Dedifferentiated amniotic fluid mesenchymal stem cell (primary cell): Measurements from ENCODE around the gene CAPN9.

Source experiments
- DNase-seq: peaks from one replicate; pipeline ENCODE4 v3.0.0-alpha.2; 2016; ENCODE audit errors: extremely low spot score

CAPN9 gene

DNA sequence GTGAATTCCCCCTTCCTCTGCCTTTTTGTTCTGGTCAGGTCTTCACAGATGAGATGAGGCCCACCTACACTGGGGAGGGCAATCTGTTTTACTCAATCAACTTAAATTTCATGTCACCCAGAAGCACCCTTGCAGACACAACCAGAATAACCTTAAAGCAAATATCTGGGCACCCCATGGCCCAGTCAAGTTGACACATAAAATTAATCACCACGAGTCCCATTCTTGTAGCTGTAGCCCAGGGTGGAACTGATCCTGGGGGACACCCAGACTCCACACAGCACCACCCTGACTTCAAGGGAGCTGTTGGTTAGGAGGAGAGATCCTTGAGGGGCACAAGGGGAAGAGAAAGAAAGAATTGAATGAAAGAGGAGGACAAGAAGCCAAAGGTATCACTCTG lies 23.1 kb downstream of the CAPN9 start:
- DNase-seq, result no peak

DNA sequence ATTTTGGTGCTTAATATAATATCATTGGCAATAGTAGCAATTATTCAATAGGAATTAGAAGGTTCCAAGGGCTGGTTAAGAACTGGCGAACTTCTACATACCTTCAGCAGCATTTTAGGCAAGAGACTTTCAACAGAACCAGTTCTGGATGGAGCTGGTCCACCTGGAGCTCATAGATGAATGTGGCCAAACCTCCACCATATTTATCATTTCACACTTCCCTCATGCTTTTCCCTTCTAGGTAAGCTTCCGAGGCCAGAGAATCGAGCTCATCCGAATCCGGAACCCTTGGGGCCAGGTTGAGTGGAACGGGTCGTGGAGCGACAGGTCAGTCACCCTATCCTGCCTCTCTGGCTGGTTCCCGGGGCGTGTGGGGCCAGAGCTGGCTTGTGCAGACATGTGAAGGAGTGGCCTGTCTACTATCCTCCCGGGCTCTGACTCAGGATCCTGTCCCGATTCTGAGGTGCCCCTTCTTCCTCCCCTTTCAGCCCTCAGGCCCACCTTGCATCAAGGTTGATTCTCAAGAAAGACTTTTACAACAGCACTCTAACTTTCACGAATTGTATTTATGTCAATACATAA lies 24.7 kb downstream of the CAPN9 start:
- no peak for DNase-seq

DNA sequence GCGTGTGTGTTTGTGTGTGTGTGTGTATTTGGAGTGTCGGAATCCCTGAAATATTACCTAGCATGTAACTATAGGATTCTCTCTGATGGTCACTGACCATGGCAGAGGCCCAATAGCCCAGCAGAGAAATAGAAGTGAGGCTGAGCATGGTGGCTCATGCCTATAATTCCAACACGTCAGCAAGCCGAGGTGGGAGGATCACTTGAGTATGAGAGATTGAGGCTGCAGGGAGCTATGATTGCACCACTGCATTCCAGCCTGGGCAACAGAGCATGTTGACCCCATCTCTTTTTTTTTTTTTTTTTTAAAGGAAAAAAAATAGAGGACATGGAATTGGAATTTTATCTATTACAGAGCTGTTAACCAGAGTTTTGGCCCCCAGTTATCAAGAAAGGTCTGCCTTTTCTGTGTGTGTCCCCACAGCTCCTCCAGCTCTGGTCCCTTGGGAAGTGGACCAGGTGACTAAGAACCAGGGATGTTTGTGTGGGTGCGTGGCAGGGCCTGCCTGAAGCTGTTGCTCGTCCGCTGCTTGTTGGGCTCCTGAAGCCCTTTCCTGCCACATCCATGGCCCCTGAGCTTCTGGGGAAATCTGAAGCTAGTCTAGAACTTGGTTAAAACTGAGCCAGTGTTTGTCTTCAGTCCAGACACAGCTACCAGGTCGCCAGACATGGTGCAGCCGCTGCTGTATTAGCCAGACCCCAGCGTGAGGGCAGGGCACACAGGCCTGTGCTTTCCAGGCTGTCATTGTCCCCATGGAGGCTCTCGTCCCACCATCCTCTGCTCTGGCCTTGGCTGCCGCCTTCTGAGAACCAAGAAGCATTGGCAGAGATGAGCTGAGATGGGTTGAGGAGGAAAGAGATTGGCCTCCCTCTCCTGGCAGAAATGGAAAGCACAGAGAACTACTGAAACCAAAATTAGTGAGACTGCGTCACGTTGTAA lies 25.5 kb downstream of the CAPN9 start:
- peak; percentile 71 for DNase-seq

DNA sequence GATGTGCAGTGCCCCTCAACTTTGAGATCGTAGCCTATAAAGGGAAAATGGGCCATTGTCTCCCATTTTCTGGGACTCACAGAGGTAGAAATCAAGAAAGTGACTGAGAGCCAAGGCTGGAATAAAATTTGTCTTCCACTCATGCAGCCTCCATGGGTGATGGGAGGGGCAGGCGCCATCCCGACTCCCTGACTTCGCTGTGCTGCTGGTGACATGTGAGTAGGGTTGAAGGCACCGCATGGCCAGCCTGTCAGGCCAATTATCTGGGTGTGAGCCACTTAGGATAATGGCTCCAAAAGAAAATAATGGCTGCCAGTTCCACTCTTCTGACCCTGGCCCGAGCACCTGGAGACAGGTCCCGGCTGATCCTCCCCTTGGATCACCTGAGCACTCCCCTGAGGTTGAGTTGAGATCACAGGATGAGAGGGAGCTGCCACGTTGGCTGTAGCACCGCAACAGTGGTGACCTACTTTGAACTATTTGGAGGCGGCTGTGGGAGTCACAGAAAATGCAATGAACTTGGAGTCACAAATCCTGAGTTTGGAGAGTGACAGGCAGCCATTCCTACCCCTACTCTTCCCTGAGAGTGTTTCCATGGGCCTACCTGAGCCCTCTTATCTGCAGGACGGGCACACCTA lies 26.3 kb downstream of the CAPN9 start:
- DNase-seq, result no peak

DNA sequence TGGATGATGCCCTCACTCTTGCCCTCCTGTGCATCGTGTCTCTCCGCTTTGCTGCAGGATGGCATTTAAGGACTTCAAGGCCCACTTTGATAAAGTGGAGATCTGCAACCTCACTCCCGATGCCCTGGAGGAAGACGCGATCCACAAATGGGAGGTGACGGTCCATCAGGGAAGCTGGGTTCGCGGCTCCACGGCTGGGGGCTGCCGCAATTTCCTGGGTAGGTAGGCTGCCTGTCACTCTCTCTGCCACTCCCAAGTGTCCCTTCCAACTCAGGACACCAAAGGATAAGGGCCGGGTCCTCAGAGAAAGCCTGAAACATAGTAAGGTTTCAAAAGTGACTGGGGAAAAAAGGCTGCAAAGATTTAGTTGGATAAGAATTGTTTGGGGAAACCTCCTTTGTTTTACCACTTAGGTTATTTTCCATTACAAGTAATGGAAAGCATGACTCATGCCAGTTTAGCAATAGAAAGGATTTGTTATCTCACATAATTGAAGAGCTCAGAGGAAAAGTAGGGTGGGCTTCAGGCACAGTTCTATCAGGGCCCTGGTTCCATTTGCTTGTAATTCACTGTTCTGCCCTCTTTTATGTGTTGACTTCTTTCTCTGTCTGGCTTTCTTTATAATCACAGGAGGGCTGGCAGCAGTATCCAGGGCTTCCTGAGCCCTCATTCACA lies 31.9 kb downstream of the CAPN9 start:
- no peak for DNase-seq

DNA sequence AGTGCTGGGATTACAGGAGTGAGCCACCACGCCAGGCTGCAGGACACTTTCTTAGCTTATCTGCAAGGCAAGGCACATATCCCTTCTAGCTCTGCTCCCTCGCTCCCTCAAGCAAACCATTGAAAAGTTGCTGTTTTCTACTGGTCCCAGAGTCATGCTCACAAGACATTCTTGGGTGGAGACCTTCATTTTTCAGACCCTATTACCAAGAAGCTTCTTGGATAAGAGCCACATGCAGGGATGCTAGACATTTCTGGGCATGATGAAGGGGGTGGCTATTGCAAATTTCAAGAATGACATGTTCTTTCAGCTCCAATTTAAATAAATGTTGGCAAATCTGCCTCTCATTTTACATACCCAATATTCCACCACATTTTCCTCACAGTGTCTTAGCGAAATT lies 33.9 kb downstream of the CAPN9 start:
- DNase-seq, result no peak

DNA sequence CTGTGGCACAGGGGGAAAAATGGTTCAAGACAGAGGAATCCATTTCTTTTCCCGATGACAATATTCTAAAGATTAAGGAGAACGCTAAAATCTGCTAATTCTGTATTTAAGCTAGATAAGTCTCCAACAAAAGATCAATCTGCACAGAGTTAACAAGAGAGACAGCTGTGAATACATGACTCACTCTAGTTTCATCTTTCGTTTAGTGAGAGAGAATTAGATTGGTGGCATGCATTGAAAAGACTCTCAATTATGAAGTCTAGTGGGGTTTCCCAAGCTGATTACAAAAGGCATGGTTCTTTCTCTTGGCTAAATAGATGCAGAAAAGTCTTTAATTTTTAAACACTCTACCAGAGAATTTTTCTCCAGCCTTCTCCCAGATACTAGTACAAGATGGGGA lies 34.4 kb downstream of the CAPN9 start:
- DNase-seq, result no peak

DNA sequence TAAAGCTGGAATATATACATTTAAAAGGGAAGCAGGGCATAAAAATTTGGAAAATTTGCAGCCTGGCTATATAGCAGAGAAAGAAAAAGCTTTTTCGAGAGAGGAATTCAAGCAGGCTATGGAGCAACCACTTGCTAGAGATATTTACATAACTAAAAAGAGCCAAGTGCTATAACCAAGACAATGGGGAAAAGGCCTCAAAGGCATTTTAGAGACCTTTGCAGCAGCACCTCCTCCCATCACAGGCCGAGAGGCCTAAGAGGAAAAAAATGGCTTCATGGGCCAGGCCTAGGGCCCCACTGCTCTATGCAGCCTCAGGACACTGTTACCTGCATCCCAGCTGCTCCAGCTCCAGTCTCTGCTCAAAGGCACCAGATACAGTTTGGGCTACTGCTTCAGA lies 37.0 kb downstream of the CAPN9 start:
- no peak for DNase-seq

DNA sequence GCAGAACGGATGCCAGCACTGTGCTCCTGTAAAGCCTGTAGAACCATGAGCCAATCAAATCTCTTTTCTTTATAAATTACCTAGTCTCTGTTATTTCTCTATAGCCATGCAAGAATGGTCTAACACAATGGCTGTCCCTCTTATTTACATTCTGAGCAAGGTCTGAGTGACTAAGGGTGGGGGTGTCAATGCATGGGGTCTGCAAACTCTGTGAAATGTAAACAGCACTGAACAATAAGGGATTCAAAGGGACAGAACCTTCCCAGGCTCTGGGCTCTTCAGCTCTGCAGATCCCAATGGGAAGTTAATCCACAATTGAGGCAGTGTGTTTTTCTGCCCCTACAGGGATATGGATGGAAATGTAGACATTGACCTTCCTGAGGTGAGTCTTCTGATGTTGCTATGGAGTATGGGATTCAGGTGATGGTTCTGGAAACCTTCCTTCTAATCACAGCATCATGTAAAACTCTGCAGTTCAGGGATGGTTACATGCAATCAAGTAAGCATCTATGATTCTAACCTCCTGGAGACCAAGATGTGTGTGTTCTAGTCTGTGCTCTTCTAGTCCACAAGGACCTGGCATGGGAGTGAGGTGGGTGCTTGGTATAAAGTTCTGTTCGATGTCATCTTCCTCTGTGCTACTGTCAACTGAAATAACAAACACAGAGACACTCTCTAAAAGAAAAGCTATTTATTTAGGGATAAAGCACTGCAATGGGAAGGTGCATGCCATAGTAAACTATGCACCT lies 38.6 kb downstream of the CAPN9 start:
- DNase-seq, result no peak

DNA sequence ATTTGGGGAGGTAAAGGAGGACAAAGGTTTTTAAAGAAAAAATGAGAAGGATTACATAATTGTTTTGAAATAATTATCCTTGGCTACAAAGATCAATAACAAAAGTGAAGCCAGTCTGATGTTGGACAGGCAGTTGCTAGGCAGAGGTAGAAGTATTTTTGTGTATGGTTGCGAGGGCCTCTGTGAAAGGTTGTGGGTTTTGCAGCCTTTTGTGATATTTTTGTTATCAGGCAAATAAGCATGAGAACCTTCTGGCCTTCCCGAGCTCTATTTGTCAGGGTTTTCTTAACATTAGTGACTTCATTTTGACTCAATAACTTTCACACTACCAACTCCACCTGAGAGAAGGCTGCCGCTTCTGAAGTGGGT lies 39.2 kb downstream of the CAPN9 start:
- no peak for DNase-seq

DNA sequence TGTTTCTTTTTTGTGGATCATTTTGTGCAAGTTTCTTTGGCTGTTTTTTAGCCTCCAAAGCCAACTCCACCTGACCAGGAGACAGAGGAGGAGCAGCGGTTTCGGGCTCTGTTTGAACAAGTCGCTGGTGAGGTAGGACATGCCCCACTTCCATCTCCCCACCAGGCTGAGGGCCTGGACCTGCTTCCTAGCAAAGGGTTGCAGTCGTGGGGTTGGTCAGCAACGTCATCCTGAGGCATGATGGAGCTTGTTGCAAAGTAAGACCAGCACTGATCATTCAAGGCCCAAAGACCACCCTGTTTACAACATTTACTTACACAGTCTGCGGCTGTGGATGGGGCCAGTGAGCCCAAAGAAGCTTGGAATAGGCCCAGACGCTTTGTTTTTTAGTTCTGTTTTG lies 40.3 kb downstream of the CAPN9 start:
- no peak for DNase-seq

DNA sequence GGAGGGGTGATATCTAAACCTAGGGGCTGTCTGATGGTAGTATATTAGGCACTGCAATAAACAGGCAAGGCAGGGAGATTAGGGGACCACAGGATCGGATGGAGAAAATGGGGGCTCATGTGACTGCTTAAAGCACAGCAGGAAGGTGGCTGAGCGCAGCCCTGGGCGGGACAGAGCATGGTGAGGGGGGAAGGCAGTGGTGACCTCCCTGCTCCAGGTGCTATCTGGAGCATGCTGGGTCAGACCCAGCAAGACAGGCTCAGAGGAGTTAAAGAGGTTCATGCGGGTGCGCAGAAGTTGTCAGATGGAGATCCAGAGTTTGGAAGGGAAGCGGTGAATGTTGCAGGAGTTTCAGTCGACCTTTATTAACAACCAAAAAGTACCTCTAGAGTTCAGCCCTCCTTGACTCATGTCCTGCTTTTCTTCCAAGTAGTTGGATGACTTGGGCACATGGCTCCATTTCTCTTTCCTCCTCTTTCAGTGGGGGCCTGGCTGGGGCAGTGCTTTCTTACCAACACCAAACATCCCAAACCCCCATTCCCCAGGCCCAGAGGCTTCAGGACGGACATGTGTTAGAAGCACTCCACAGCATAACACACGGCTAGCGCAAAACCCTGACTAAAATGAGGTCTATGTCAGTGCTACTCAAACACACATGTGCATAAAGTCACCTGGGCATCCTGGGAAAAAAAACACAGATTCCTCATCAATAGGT lies 41.5 kb downstream of the CAPN9 start:
- no peak for DNase-seq

DNA sequence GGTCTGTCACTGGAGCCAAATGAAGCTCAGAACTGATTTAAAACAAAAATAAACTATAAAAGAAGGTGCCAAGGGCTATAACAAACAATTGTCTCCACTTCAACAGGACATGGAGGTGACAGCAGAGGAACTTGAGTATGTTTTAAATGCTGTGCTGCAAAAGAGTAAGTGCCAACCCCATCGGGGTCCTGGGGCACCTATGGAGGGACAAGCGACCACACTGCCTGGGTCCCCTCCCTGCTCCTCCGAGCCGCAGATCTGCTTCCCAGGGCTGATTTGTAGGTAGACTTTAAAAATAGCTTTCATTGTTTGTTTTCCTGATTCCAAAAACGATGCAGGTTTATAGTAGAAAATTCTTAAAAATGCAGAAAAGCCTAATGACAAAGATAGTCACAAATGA lies 42.8 kb downstream of the CAPN9 start:
- no peak for DNase-seq

DNA sequence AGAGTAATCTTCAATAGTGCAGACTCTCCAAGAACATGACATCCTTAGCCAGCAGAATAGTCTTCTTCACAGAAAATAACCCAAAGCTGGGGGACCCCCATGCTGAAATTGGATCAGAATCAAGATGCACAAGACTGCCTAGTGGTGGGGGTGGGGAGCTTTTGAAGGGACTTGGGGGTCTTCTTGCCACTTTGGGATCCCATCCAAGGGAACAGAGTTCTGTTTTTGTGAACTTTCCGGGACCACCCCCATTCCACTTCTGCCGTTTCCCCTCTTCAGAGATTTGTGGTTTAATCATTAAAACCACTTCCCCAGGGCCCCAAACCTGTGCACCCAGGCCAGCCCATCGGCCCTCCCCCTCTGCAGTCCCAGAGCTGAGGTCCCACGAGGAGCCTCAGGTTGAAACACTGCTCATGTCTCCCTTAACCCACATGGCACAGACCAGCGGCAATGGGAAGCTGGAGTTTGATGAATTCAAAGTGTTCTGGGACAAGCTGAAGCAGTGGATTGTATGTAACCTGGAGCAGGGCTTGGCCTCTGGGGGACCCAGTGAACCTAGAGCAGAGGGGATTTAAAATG lies 44.9 kb downstream of the CAPN9 start:
- no peak for DNase-seq

DNA sequence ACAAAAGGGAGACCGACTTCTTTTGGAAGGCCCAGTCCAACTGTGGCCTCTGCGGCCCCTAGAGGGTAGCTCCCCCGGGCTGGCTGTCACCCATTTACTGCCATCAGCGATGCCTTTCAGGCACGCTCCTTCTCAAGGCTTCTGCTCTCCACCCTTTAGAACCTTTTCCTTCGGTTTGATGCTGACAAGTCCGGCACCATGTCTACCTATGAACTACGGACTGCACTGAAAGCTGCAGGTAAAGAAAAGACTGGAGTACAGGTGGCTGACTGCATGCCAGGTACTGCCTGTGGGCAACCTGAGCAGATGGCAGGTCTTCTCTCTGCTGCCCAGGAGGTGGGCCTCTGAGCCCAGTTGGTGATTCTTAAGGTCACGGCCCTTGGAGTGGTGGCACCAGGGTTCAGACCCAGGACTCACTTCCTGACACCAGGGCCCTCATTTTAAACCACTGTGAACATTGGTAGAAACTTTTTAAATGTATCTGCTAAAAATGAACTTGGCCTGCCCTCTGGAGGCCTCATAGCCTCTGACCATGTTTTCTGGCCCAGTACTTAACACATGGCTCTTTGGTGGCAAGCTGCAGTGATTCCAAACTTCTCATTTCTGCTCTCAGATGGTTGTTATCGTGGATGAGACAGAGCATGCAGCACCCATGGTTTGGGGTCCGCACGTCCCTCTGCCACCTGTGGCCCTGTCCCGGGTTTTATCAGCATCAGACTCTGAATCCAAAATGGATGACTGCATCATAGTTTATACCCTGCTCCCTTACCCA lies 45.7 kb downstream of the CAPN9 start:
- no peak for DNase-seq

DNA sequence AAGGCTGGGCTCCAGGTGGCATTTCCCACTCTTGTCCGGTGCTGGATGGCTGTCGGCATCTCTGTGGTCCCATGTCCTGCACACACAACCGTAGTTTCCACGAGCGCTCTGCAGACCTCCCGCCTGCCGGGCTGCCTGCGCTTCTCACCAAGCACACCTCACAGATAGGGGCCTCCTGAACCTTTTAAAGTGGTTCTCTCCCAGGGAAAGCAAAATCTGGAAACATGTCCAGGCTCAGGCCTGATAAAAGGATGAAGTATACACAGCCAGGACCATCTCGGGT lies 46.2 kb downstream of the CAPN9 start:
- no peak for DNase-seq

DNA sequence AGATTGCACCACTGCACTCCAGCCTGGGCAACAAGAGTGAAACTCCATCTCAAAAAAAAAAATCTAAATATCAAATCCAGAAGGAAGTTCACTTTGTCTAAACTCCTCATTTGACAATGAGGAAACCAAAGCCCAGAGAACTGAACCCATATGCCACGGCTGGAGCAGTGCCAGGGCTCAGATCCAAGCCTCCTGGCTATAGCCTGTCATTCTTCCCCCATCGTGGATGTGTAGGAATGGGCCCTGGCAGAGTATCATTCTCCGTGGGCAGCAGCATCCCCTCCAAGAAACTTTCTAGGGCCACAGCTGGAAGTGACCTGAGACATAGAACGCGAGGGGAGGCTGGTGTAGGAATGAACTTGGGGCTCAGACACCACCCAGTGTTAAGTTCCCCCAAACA lies 47.2 kb downstream of the CAPN9 start:
- DNase-seq, result peak; percentile 20

DNA sequence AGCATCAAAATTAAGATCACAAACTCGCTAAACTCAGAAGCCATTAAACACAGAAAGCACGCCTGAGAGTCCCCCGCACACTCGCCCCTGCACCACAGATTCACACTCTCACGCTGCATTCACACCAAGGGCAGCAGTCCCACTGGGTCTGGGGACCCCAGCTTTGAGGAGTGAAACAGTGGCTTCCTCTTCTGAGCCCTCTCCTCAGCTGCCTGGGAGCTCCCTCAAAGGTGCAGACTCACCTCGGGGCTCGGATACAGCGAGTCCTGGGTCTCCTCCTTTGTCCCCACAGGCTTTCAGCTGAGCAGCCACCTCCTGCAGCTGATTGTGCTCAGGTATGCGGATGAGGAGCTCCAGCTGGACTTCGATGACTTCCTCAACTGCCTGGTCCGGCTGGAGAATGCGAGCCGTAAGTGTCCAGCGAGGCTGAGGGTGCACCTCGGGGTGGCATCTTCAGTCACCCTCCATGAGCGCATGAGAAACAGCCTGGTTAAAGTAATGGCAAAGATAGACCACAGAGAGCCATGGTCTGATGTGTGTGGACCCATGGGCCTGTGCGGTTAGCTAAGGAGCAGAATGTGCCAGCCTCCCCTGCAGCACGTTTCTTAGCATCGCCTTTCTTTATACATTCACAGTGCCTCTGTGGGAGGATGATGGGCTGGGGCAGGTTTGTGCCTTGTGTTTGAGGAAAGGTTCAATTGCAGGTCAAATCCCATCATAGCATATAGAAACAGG lies 47.9 kb downstream of the CAPN9 start:
- no peak for DNase-seq

DNA sequence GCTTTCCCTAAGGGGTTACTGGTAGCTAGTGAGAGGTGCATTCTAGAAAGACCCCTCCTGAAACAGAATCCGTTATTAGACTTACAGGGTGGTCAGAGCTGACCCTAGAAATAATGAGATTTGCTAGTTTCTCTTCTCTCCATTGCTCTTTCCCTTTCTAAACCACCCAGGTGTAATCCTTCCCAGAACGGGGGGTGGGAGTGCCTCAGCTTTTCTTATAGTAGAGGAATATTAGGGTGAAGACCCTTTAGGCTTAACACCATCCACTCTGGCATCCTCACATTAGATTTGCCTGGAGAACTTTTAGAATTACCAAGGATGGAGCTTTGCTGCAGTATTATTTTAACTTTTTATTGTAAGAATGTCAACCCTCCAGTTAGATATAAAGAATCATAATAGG lies 49.4 kb downstream of the CAPN9 start:
- no peak for DNase-seq
